Keratinocyte (primary cell): ENCODE data around the gene P4HA1.

Source experiments
- EZH2 ChIP-seq: IDR thresholded peaks from one replicate; pipeline ENCODE4 v1.6.1; 2012; ENCODE audit warnings: inconsistent platforms, mild to moderate bottlenecking, low read length, moderate library complexity
- TF ChIP-seq, protein P1 (sequence below), 3 experiments: IDR thresholded peaks in 1 of 3; conservative IDR thresholded peaks in 1 of 3; optimal IDR thresholded peaks in 1 of 3; 2 replicates in 2 of 3; 3 replicates in 1 of 3; pipeline versions ENCODE3 to v1.5.1; 2011; ENCODE audit warnings: low read length in 3 of 3, mild to moderate bottlenecking in 3 of 3, moderate library complexity in 2 of 3, control low read depth in 1 of 3, inconsistent platforms in 1 of 3; ENCODE audit not compliant: insufficient read depth in 2 of 3; ENCODE audit errors: extremely low read depth in 1 of 3

DNA sequence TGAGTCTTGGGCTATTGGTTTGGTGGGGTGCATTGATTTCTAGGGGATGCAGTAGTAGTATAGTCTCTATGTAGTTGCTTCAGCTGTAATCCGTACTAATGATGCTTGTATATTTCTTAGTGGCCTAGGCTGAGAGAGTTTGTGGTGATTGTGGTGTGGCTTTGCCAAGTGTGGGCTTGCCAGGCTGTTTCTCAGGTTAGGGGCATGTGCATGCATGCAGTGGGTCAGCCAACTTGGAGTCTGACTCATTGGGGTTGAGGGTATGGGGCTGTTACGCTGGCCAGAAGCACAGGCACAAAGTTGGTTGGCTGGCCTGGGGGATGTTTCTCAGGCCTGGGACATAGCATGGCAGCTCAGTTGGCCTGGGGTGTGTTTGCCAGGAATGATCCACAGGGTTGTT lies 116.3 kb downstream of the P4HA1 start:
- TF ChIP-seq, protein P1, sequence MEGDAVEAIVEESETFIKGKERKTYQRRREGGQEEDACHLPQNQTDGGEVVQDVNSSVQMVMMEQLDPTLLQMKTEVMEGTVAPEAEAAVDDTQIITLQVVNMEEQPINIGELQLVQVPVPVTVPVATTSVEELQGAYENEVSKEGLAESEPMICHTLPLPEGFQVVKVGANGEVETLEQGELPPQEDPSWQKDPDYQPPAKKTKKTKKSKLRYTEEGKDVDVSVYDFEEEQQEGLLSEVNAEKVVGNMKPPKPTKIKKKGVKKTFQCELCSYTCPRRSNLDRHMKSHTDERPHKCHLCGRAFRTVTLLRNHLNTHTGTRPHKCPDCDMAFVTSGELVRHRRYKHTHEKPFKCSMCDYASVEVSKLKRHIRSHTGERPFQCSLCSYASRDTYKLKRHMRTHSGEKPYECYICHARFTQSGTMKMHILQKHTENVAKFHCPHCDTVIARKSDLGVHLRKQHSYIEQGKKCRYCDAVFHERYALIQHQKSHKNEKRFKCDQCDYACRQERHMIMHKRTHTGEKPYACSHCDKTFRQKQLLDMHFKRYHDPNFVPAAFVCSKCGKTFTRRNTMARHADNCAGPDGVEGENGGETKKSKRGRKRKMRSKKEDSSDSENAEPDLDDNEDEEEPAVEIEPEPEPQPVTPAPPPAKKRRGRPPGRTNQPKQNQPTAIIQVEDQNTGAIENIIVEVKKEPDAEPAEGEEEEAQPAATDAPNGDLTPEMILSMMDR (optimal IDR thresholded peaks at IDR 0.05 in 1 of 3, IDR thresholded peaks at IDR 0.05 in 1 of 3, conservative IDR thresholded peaks at IDR 0.05 in 1 of 3; ENCODE audit: extremely low read depth in 1 of 3, insufficient read depth in 2 of 3, low read length in 3 of 3): no peak
- no peak for TF ChIP-seq EZH2
